ENCODE results near the gene PCDH9.

DNA sequence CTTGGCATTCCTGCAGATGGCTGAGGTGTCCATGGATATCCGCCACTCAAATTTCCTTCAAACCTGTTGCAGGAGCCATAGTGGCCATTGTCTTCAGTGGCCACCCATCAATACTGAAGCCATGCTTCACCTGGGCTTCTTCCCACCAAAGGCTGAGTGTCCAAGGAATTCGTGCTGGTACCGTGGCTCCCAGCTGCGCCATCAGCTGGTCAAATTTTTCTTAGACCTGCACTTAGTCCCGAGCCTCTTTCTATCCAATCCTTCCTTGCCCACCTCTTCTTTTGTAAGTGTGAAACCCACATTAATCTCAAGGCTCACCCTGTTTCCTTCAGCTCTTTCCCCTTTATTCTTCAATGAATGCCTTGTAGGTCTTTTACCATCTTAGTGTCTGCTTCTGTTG lies 152.1 kb downstream of the PCDH9 start:
- TF ChIP-seq CTCF (IDR thresholded peaks at IDR 0.05; ENCODE audit: insufficient read depth, low read depth, low read length) (no peak), EZH2 (IDR thresholded peaks at IDR 0.05; ENCODE audit: insufficient read depth, low read length) (no peak)

Measured in astrocyte (in vitro differentiated cells and primary cell).